GM12891 (cell line): ENCODE measurements around the gene APOBEC3A.
A peak's percentile ranks its signal among the peaks of the same experiment; 100 is the strongest.

ENCODE experiments used
- DNase-seq: peaks from one replicate; pipeline ENCODE4 v3.0.0; 2011; ENCODE audit warnings: low spot score; ENCODE audit not compliant: insufficient read length
- FAIRE-seq: peaks from 2 replicates; lab custom pipeline; 2011; peaks lifted over from hg19 to GRCh38; lab: Jason Lieb, UNC
- PAX5 ChIP-seq: IDR thresholded peaks from 2 replicates; pipeline ENCODE4 v1.6.1; 2011; ENCODE audit warnings: low read length, moderate library complexity, mild to moderate bottlenecking; ENCODE audit not compliant: insufficient read depth, severe bottlenecking
- POLR2A ChIP-seq: IDR thresholded peaks from 2 replicates; pipeline ENCODE4 v1.6.1; 2011; ENCODE audit warnings: low read depth, low read length, control low read depth
- POLR2AphosphoS5 ChIP-seq: IDR thresholded peaks from 2 replicates; pipeline ENCODE4 v1.6.1; 2011; ENCODE audit warnings: low read depth, low read length, control low read depth
- POU2F2 ChIP-seq: IDR thresholded peaks from 2 replicates; pipeline ENCODE4 v1.6.1; 2011; ENCODE audit warnings: low read depth, mild to moderate bottlenecking, control low read depth, low read length, moderate library complexity
- SPI1 ChIP-seq: IDR thresholded peaks from 2 replicates; pipeline ENCODE4 v1.6.1; 2011; ENCODE audit warnings: low read depth, low read length, control low read depth
- TAF1 ChIP-seq: IDR thresholded peaks from 2 replicates; pipeline ENCODE4 v1.6.1; 2011; ENCODE audit warnings: low read depth, low read length, control low read depth

The APOBEC3A gene

DNA sequence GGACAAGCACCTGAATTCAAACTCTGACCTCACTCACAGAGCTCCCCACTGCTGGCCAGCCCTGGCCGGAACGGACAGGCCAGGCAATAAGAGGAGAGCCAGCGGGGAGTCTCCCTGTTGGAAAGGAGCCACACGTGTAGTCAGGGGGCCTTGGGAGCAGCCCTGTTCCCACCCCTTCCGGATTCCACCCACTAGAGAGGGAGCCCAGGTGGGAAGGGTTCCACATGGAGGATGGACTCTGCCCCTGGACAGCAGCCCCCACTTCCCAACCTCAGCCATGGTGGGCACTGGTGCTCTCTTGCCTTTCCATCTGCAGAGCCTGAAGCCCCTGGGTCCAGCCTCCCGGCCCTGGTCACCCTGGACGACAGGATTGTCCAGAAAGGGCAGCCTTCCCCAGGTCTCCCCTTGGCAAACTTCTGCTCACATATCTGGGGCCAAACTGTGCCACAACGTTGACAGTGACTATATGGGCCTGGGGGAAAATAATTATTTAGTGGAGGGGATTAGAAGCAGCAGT lies 7.5 kb upstream of the APOBEC3A start:
- TF ChIP-seq POLR2A (no peak), TAF1 (no peak), POU2F2 (no peak)
- FAIRE-seq: no peak

GRCh38 chr22:38950527-38951295 lies 6.7 kb upstream of the APOBEC3A start:
- no peak for TF ChIP-seq PAX5
- no peak for TF ChIP-seq POLR2A
- no peak for TF ChIP-seq POU2F2
- no peak for TF ChIP-seq POLR2AphosphoS5
- TF ChIP-seq TAF1: no peak
- TF ChIP-seq SPI1: no peak
- FAIRE-seq (no peak), DNase-seq (no peak)

More for the DNA sequence above, 7.5 kb upstream of the APOBEC3A start:
- DNase-seq: no peak

DNA sequence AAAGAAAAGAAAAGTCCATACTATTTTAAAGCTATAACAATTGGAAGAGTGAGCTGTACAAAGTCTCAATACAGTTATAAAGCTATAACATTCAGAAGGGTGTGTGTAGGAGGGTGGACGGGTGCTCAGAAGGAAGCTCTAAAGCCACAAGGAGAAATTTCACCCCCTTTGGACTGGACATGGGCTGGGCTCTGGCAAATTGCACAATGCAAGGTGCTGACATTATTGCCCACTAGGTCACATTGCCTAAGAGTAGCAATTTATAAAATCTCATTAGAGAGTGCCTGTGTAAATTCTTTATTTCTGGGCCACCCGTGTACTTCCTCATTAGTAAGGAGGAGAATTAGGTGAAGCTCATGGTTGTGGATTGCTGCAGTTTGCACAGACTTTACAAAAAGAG lies 5.7 kb upstream of the APOBEC3A start:
- FAIRE-seq (no peak), DNase-seq (no peak)
- TF ChIP-seq SPI1 (no peak), POLR2A (no peak), POU2F2 (no peak), PAX5 (no peak), TAF1 (no peak), POLR2AphosphoS5 (no peak)

DNA sequence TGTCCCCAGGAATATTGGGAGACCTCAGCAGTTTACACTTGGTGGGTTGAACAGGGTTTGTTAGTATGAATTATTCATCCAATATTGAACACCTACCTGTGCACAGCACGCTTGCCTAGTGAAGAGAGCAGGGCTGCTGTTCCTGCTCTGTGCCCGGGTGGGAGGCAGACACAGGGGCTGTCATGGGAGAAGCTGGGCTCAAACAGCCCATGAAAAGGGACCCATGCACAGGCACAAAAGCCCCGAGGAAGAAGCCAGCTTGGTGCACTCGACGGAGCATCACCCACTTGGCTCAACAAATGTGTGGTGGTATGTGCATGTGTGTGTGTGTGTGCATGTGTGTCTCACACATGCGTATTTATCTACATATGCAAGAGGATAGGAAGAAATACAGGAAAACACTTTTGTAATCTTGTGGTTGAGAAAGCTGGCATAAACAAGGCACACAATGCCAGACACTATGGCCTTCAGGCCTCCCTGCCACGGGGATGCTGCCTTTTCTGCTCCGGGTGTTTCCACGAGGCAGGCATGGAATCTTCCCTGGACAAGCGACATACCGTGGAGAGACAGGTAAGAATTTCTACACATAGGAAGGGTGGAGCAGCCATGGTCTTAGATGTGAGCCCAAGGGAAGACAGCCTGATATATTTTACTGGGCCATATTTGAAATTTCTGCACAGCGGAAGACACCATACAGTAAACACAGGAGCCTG lies 5.0 kb upstream of the APOBEC3A start:
- no peak for TF ChIP-seq PAX5
- TF ChIP-seq SPI1: no peak
- TF ChIP-seq TAF1: no peak
- FAIRE-seq (no peak), DNase-seq (no peak)

GRCh38 chr22:38953091-38953490 lies 4.3 kb upstream of the APOBEC3A start:
- no peak for TF ChIP-seq SPI1
- no peak for TF ChIP-seq POLR2A
- no peak for TF ChIP-seq POU2F2
- TF ChIP-seq TAF1: no peak
- TF ChIP-seq POLR2AphosphoS5: no peak
- TF ChIP-seq PAX5: no peak
- DNase-seq (no peak), FAIRE-seq (no peak)

GRCh38 chr22:38953577-38954413 lies 3.6 kb upstream of the APOBEC3A start:
- peak; percentile 83 for DNase-seq
- FAIRE-seq: peak; percentile 96
- TF ChIP-seq POLR2A (peak; percentile 47; the same call in 1 of the 2 replicates), POU2F2 (no peak)

DNA sequence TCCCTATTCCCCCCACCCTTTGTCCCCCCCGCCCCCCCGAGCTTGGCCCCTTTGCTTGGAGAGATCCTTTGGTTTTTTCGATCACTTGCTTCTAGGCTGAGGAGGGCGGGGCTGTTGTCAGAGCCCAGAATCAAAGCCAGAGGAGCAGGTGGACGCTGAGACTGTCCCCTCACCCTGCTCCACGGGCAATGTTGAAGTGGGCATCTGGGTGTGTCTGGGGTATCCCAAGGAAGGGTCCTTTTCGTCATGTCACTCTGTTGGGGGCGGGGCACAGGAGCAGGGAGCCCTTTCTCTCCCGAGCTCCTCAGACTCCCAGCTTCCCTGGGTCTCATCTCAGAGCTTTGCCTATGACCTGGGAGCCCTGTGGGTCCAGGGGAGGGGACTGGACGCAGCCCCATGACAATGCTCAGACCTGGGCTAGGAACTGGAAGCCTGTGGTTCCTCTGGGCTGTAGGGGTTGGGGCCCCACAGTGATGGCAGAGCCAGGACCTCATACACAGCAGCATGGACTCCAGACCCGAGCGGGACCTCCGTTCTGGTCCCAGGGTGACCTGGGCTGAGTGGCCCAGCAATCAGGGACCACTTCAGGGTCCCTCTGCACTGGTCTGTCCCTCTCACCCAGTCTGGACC lies 2.9 kb upstream of the APOBEC3A start:
- FAIRE-seq: peak; percentile 69
- no peak for DNase-seq
- TF ChIP-seq POLR2A (no peak), POU2F2 (no peak), PAX5 (no peak)

GRCh38 chr22:38955250-38955905 lies 2.0 kb upstream of the APOBEC3A start:
- TF ChIP-seq SPI1 (no peak), POU2F2 (no peak), TAF1 (no peak), POLR2AphosphoS5 (no peak), POLR2A (no peak)
- DNase-seq (no peak), FAIRE-seq (peak; percentile 40)

DNA sequence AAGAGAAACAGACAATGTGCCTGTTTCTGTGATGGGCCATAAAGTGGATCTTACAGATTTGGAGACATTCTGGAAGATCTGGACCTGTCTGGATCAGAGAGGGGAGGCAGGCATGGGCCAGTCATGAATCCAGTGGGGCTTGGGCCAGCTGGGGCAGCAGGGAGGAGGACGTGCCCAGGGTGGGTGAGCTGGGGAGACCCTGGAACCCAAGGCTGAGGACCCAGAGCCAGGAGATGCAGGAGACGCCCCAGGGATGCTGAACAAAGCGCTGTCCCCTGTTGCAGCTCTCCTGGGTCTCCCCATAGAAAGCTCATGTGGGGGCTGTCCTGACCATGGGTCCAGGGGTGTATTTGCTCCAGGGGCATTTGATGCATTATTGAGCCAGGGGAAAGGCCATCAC lies 1.5 kb upstream of the APOBEC3A start:
- no peak for DNase-seq
- no peak for FAIRE-seq
- TF ChIP-seq POLR2A (no peak), SPI1 (no peak), POLR2AphosphoS5 (no peak), TAF1 (no peak), POU2F2 (no peak), PAX5 (no peak)
